HG02571 (cell line): Measurements from ENCODE around the gene EDEM3.

Experiments
- ATAC-seq: cut with Tn5 transposase; IDR thresholded peaks from one replicate; pipeline ENCODE4 v1.9.1; 2021; ENCODE audit warnings: mild to moderate bottlenecking, moderate library complexity; ENCODE audit not compliant: unreplicated experiment

The EDEM3 gene

GRCh38 chr1:184640505-184640904 lies 114.2 kb downstream of the EDEM3 start:
- no peak for ATAC-seq
